Right ventricle myocardium superior (tissue), 1 donor: Measurements from ENCODE around the gene IL1RAPL1. TPM values are rescaled to one million over a fixed set of nuclear protein-coding genes. Genes with fewer than 3 reads are reported as not detected.
A peak's percentile ranks its signal among the peaks of the same experiment; 100 is the strongest.

ENCODE experiments used
- ATAC-seq: fragments of 200-7000 bp; cut with Tn5 transposase; one replicate; pipeline ENCODE4 v1.9.1; 2020; ENCODE audit warnings: mild to moderate bottlenecking; ENCODE audit not compliant: poor library complexity
- DNase-seq: peaks from one replicate; pipeline ENCODE4 v3.0.0-alpha.2; 2020
- intact Hi-C: fragments of 100-400 bp; cut with DNase I; formaldehyde crosslinking; loops from one replicate; pipeline ENCODE4 v1.11.2; 2022
- total RNA-seq: library from RNA; stranded (reverse); fragmentation: NEBNext Ultra II Directional; extraction: Animal tissue kit (Norgen Biotek cat#: 25700); gene quantifications from one replicate; pipeline ENCODE4 v1.2.1, GENCODE V29; 2021
- donor health status: DM: no; HTN: yes; CAD: no; lungs with severe emphysema.

IL1RAPL1 gene
- total RNA-seq, 1 donor from 2014 or later, result 3.1 TPM

DNA sequence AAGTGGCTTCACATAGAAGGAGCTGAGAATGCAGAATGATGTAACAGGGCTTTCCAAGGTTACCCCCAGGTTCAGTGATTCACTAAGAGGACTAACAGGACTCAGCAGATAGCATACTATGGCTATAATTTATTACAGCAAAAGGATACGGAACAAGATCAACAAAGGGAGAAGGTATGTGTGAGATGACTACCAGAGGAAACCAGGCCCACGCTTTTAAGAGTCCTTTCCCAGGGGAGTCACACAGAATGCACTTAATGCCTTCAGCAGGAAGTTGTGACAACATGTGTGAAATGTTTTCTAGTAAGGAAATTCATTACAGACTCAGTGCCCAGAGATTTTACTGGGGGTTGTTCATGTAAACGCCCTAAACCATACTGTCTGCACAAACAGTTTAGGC lies 1254.5 kb downstream of the IL1RAPL1 start:
- intact Hi-C loops, result no loop called here
- DNase-seq, result no peak
- no peak for ATAC-seq

- ATAC-seq (no peak), DNase-seq (no peak)
- intact Hi-C loops, result no loop called here
Observed at GRCh38 chrX:29842552-29842951, 1255.3 kb downstream of the IL1RAPL1 start.

DNA sequence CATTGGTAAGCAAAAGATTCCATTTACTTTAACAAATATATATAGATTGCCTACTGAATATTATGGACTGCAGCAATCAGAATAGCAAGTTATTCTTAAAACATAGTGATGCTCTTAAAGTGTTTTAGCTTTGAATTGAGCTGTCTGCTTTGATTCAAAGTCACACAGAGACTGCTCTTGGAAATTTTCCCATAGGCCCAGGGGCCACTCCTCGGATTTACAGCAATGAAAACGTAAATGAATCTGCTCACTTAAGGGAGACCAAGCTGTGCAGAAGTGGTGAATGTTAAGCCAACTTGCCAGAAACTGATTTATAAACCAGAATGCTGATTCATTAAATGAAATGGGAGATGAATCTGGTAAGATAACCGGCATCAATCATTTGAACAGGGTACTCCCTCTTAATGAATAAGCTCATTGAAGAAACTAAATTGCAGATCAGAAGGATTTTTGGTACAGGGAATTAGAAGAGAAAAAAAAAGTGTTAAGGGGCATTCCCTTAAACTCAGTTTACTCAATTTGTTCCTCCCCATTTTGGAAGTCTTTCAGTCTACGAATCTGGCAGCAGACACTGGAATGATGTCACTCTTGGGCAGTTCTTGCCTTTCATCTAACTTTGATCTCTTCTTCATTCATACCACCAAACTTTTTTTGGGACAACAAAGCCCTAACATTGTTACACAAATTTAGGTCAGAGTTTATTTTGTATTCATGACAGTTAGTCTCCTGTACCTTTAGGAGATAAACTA lies 1264.8 kb downstream of the IL1RAPL1 start:
- ATAC-seq, result no peak
- intact Hi-C loops, result no loop called here
- DNase-seq, result no peak

DNA sequence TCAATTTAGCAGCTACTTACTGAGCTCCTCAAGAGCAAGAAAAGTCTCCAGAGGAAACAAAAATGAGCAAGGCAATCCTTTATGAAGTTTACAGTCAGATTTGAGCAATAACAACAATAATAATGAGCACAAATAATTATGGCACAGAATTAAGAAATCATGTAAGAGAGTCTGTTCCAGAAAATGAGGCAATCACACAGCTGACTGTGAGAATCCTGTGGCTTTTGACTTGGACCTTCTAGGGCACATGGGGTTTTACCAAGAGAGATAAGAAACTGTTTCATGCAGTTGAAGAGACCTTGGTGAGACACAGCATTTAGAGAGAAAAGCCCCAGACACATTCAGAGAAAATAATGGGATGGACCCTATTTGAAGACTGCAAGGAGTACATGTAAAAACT lies 1265.5 kb downstream of the IL1RAPL1 start:
- intact Hi-C loops, result no loop called here
- DNase-seq (no peak), ATAC-seq (no peak)

- intact Hi-C loops, result no loop called here
- ATAC-seq (no peak), DNase-seq (no peak)
Observed at GRCh38 chrX:29858714-29859113, 1271.5 kb downstream of the IL1RAPL1 start.

DNA sequence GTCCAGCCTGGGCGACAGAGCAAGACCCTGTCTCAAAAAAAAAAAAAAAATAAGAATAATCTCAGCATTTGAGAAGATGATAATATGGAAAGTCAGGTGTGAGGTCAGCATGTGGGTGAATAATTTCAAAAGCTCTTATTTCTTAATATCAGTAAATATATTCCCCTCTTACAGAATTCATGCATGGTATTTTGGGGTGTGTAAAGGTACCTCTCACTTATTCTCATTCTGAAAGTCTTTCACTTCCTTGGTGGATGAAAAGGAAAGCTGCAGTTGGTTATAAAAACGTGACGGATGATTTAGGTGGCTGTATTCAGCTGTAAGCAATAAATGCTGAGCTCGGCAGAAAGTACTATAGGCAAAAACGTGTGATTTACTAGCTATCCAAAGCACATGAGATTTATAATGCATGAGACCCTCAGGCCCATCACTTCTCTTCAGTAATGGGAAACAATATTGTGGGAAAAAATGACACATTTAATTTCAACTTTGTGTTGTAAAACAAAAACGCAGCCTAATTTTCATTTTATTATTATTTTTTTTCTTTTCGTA lies 1275.0 kb downstream of the IL1RAPL1 start:
- ATAC-seq (no peak), DNase-seq (no peak)
- intact Hi-C loops, result no loop called here

DNA sequence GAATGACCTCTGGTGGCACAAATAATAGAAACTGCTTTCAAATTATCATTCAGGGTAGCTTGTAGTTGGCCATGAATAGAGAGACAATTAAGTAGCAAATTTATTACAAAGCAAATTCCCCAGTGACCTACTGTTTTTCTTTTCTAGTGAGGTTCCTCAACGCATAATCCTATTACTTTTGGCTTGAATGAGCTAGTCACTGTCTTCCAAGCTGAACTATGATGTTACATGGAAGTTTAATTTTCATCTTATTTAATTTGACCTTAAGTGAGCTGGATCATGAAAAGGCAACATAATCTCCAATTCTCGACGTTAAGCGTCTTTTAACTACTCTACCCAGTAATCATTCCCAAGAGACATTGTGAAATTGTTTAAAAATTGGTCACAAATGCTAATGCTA lies 1280.7 kb downstream of the IL1RAPL1 start:
- intact Hi-C loops, result no loop called here
- DNase-seq (no peak), ATAC-seq (no peak)

GRCh38 chrX:29869837-29870236 lies 1282.6 kb downstream of the IL1RAPL1 start:
- no peak for ATAC-seq
- intact Hi-C loops, result no loop called here
- DNase-seq, result no peak

GRCh38 chrX:29870608-29871007 lies 1283.4 kb downstream of the IL1RAPL1 start:
- ATAC-seq (no peak), DNase-seq (no peak)
- intact Hi-C loops, result no loop called here

DNA sequence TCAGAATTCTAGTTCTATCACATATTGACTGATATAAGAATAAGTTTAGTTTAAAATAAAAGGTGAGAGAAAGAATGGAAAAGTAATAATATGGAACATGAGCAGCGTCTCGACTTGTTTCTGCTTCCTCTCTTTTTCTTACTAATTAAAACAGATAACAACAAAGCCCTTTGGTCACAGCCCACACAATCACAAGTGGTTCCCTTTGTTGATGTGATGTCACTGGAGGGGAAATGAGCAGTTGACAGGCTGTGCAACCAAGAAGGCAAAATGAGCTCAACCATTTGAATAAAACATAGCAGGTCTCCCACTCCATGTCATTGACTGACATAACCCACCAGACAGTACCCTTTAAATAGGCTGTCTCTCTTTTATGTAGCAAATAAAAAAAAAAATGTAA lies 1285.6 kb downstream of the IL1RAPL1 start:
- DNase-seq, result no peak
- ATAC-seq, result no peak
- intact Hi-C loops, result no loop called here

- DNase-seq (no peak), ATAC-seq (no peak)
- intact Hi-C loops, result no loop called here
Observed at GRCh38 chrX:29876733-29877132, 1289.5 kb downstream of the IL1RAPL1 start.

DNA sequence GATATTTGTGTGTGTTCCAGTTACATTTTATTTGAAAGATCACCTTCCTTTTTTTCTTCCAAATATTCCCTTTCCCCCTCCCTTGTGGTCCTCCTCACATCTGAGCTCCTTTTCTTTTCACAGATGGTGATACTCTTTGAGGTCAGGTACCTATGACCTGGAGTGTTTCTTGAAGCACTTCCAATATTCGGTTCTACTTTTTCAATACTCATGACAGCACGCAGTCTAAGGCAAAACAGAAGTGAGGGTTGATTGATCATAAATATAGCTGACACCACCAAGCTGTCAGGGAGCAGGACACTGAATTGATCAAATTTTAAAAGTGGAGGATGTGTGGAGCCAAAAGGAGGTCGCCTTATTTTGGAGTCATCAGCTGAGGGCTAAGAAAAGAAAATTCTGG lies 1293.7 kb downstream of the IL1RAPL1 start:
- ATAC-seq (no peak), DNase-seq (no peak)
- intact Hi-C loops, result no loop called here

- no peak for ATAC-seq
- no peak for DNase-seq
- intact Hi-C loops, result no loop called here
Observed at GRCh38 chrX:29890004-29890403, 1302.8 kb downstream of the IL1RAPL1 start.

DNA sequence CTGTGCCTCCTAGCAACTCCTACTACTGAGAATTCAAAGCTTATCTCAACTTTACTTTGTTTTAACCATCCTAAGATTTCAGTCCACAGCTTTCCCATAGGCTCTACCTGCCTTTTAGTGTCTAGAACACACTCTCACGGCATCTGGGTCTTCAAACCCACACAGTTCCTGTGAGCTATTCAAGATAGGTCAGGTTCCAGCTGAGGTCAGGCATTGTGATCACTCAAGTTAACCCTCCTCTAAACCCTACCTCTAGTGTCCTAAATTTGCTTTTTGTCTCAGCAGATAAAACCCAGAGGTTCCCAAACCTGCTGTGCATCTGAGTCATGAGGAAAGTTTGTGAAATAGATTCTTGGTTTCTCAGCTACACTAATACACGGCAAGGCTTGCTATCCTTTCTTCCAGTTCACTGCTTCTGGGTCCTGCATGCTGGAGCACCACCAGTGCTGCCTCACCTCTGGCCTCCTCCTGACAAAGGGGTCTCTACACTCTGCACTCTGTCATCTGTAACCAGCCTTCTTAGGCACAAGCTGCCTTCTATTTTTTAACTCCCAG lies 1303.5 kb downstream of the IL1RAPL1 start:
- intact Hi-C loops, result no loop called here
- ATAC-seq, result no peak
- DNase-seq, result no peak

DNA sequence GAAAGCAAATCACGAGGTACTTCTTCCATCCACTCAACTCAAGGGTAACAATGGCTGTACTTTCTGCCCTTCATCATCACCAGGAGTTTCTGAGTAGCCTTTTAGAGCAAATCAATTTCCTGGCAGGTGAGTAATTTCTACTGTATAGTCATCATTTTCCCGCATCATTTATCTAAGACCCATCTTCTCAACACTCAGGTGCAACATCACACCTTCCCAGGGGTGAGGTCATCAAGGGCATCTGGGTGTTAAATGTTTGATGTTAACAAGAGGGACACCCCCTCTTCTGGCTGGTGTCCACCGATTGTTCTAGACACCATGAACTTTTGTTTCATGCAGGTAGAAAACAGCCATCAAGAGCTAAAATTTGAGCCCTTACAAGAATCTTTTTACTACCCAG lies 1314.8 kb downstream of the IL1RAPL1 start:
- no peak for DNase-seq
- ATAC-seq, result no peak
- intact Hi-C loops, result no loop called here

- ATAC-seq, result no peak
- intact Hi-C loops, result no loop called here
- no peak for DNase-seq
Observed at GRCh38 chrX:29903360-29903759, 1316.1 kb downstream of the IL1RAPL1 start.

GRCh38 chrX:29911673-29912072 lies 1324.4 kb downstream of the IL1RAPL1 start:
- ATAC-seq (no peak), DNase-seq (no peak)
- intact Hi-C loops, result no loop called here

DNA sequence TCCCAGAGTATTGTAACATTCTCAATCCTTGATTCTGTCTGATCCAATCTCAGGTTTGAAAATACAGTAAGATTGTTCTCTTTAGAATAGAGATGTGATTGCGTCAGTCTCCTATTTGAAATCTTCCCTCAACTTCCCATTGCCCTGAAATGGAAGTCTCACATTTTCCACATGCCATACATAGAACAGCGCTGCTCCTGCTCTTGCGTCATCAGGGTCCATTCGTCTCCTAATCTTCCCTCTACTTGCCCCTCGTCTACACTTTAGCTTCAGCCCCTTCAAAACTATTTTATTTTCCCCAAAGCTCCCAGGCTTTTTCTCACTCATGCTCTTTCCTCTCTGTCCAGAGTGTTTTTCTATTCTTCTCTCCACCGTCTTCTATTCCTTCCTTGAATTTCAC lies 1326.4 kb downstream of the IL1RAPL1 start:
- intact Hi-C loops, result no loop called here
- DNase-seq, result no peak
- no peak for ATAC-seq

DNA sequence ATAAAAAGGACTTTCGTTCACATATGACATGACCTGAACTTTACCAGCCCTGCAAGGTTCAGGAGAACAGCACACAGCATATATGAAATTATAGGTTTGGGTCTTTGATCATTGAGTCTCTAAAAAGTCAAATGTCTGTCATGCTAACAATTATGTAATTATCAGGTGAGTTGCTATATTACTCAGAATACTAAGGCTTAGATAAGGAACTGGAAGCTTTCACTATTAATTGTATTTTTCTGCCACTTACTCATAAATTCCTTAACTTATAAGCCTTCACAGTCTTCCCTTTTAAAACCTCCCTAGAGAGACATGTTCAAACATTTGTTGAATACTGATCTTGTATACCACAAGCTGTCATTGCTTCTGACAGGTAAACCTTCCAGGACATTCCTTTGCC lies 1335.4 kb downstream of the IL1RAPL1 start:
- no peak for DNase-seq
- intact Hi-C loops, result no loop called here
- ATAC-seq, result no peak

- DNase-seq, result no peak
- no peak for ATAC-seq
- intact Hi-C loops, result no loop called here
Observed at GRCh38 chrX:29926056-29926455, 1338.8 kb downstream of the IL1RAPL1 start.

DNA sequence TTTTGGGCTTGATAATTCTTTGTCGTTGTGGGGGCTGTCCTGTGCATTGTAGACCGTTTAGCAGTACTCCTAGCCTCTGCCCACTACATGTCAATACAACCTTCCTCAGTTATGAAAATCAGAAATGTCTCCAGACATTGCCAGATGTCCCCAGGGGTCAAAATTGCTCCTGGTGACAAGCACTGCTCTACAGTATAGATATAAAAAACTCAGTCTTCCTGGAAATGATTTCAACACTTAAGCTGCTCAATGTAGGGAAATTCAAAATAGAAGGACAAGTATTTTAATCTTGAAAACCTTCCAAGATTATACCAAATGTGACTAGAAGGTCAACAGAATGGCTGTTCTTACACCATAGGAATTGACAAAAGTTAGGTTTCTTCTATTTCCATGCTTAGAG lies 1339.4 kb downstream of the IL1RAPL1 start:
- ATAC-seq (peak; percentile 29), DNase-seq (no peak)
- intact Hi-C loops, result no loop called here
